H9 (cell line): ENCODE data around the gene C1orf226. TPM values are rescaled to one million over a fixed set of nuclear protein-coding genes. Genes with fewer than 3 reads are reported as not detected.

Experiments
- DNase-seq: peaks from one replicate; pipeline ENCODE4 v3.0.0-alpha.2; 2017
- H2AFZ ChIP-seq: one replicate; pipeline ENCODE4 v1.6.1; 2013; ENCODE audit warnings: mild to moderate bottlenecking, low read length, control low read depth, moderate library complexity
- H2AK5ac ChIP-seq: 2 replicates; pipeline ENCODE4 v1.6.1; 2013; ENCODE audit warnings: low read length, control low read depth, mixed read lengths; ENCODE audit not compliant: insufficient read length
- H2BK120ac ChIP-seq: one replicate; pipeline ENCODE4 v1.6.1; 2013; ENCODE audit warnings: low read depth, mild to moderate bottlenecking, low read length, control low read depth, inconsistent platforms; ENCODE audit not compliant: poor library complexity, severe bottlenecking
- H2BK12ac ChIP-seq: 2 replicates; pipeline ENCODE4 v1.6.1; 2013; ENCODE audit warnings: low read length, control low read depth, mixed read lengths, low read depth; ENCODE audit not compliant: insufficient read length
- H2BK15ac ChIP-seq: 2 replicates; pipeline ENCODE4 v1.6.1; 2013; ENCODE audit warnings: low read depth, low read length, control low read depth
- H2BK20ac ChIP-seq: one replicate; pipeline ENCODE4 v1.6.1; 2013; ENCODE audit warnings: low read depth, mild to moderate bottlenecking, low read length, control low read depth, inconsistent platforms; ENCODE audit not compliant: poor library complexity, severe bottlenecking
- H2BK5ac ChIP-seq: 2 replicates; pipeline ENCODE4 v1.6.1; 2013; ENCODE audit warnings: low read length, control low read depth, mixed read lengths; ENCODE audit not compliant: insufficient read length
- H3K14ac ChIP-seq: 2 replicates; pipeline ENCODE4 v1.6.1; 2013; ENCODE audit warnings: low read length, control low read depth; ENCODE audit not compliant: insufficient read depth
- H3K18ac ChIP-seq: 2 replicates; pipeline ENCODE4 v1.6.1; 2013; ENCODE audit warnings: low read depth, mild to moderate bottlenecking, mixed read lengths, low read length, control low read depth; ENCODE audit not compliant: insufficient read length
- H3K23ac ChIP-seq: 2 replicates; pipeline ENCODE4 v1.6.1; 2013; ENCODE audit warnings: low read length, control low read depth, mixed read lengths, low read depth; ENCODE audit not compliant: insufficient read length
- H3K23me2 ChIP-seq: 2 replicates; pipeline ENCODE4 v1.6.1; 2013; ENCODE audit warnings: low read depth, mild to moderate bottlenecking, mixed read lengths, low read length, control low read depth; ENCODE audit not compliant: insufficient read length, poor library complexity, severe bottlenecking
- H3K27ac ChIP-seq: 2 replicates; pipeline ENCODE4 v1.5.1; 2013; ENCODE audit warnings: low read length, control low read depth, mixed read lengths, low read depth; ENCODE audit not compliant: insufficient read length
- H3K27me3 ChIP-seq: 2 replicates; pipeline ENCODE4 v1.6.1; 2013; ENCODE audit warnings: low read length, control low read depth, inconsistent platforms; ENCODE audit not compliant: insufficient read depth
- H3K4ac ChIP-seq: 2 replicates; pipeline ENCODE4 v1.6.1; 2013; ENCODE audit warnings: low read depth, mild to moderate bottlenecking, control low read depth, inconsistent platforms, low read length, moderate library complexity
- H3K4me1 ChIP-seq: 2 replicates; pipeline ENCODE4 v1.6.1; 2013; ENCODE audit warnings: low read length, control low read depth, inconsistent platforms; ENCODE audit not compliant: insufficient read depth
- H3K4me2 ChIP-seq: 2 replicates; pipeline ENCODE4 v1.6.1; 2013; ENCODE audit warnings: low read length, control low read depth, mixed read lengths; ENCODE audit not compliant: insufficient read length, insufficient read depth
- H3K56ac ChIP-seq: 2 replicates; pipeline ENCODE4 v1.6.1; 2013; ENCODE audit warnings: low read depth, mild to moderate bottlenecking, mixed read lengths, low read length, control low read depth; ENCODE audit not compliant: insufficient read length
- H3K79me1 ChIP-seq: 2 replicates; pipeline ENCODE4 v1.6.1; 2013; ENCODE audit warnings: low read depth, mild to moderate bottlenecking, moderate library complexity, low read length, control low read depth, inconsistent platforms; ENCODE audit not compliant: insufficient read depth, poor library complexity, severe bottlenecking
- H3K79me2 ChIP-seq: 2 replicates; pipeline ENCODE4 v1.6.1; 2013; ENCODE audit warnings: low read length, control low read depth, inconsistent platforms; ENCODE audit not compliant: insufficient read depth
- H3K9ac ChIP-seq: 2 replicates; pipeline ENCODE4 v1.6.1; 2013; ENCODE audit warnings: low read length, control low read depth, mixed read lengths; ENCODE audit not compliant: insufficient read length; ENCODE audit errors: extremely low read depth
- H3K9me3 ChIP-seq: one replicate; pipeline ENCODE4 v1.6.1; 2013; ENCODE audit warnings: low read depth, low read length, inconsistent platforms; ENCODE audit not compliant: control insufficient read depth
- H3T11ph ChIP-seq: one replicate; pipeline ENCODE4 v1.6.1; 2013; ENCODE audit warnings: mild to moderate bottlenecking, low read length, control low read depth, inconsistent platforms
- H4K20me1 ChIP-seq: one replicate; pipeline ENCODE4 v1.6.1; 2013; ENCODE audit not compliant: control insufficient read depth, insufficient read length, insufficient read depth
- H4K5ac ChIP-seq: 2 replicates; pipeline ENCODE4 v1.6.1; 2013; ENCODE audit warnings: low read depth, mild to moderate bottlenecking, mixed read lengths, low read length, control low read depth; ENCODE audit not compliant: insufficient read length
- H4K8ac ChIP-seq: replicated peaks from 2 replicates; pipeline ENCODE4 v1.6.1; 2013; ENCODE audit warnings: low read length, control low read depth, mixed read lengths, low read depth; ENCODE audit not compliant: insufficient read length
- H4K91ac ChIP-seq: 2 replicates; pipeline ENCODE4 v1.6.1; 2013; ENCODE audit warnings: low read depth, mild to moderate bottlenecking, moderate library complexity, mixed read lengths, low read length, control low read depth; ENCODE audit not compliant: insufficient read length
- H3K27ac Mint-ChIP-seq, 3 experiments: 2 replicates in 2 of 3; 3 replicates in 1 of 3; pipeline ENCODE4 v1.8.0; 2020 to 2021; ENCODE audit warnings: mixed read lengths in 3 of 3, mild to moderate bottlenecking in 1 of 3, moderate library complexity in 1 of 3
- H3K27me3 Mint-ChIP-seq: 2 replicates; pipeline ENCODE4 v1.8.0; 2021; ENCODE audit warnings: low read depth, mild to moderate bottlenecking, moderate library complexity, mixed read lengths
- H3K36me3 Mint-ChIP-seq, 3 experiments: 2 replicates in 2 of 3; 3 replicates in 1 of 3; pipeline ENCODE4 v1.8.0; 2020 to 2021; ENCODE audit warnings: low read depth in 3 of 3, mixed read lengths in 3 of 3; ENCODE audit not compliant: insufficient read depth in 1 of 3
- H3K4me1 Mint-ChIP-seq, 2 experiments: 2 replicates each; pipeline ENCODE4 v1.8.0; 2020; ENCODE audit warnings: mixed read lengths in 2 of 2
- H3K4me3 Mint-ChIP-seq, 2 experiments: 2 replicates in 1 of 2; 3 replicates in 1 of 2; pipeline ENCODE4 v1.8.0; 2020 to 2021; ENCODE audit warnings: mild to moderate bottlenecking in 2 of 2, mixed read lengths in 2 of 2, moderate library complexity in 1 of 2
- H3K9me3 Mint-ChIP-seq, 2 experiments: 2 replicates in 1 of 2; 3 replicates in 1 of 2; pipeline ENCODE4 v1.8.0; 2020; ENCODE audit warnings: mild to moderate bottlenecking in 2 of 2, mixed read lengths in 2 of 2, moderate library complexity in 1 of 2
- CTCF ChIP-seq: fragments of 200-600 bp; sonication (generic); conservative IDR thresholded peaks from 3 replicates; pipeline ENCODE4 v1.8.0; 2021; ENCODE audit warnings: antibody characterized with exemption, mild to moderate bottlenecking
- WGBS: extraction: QIAGEN DNeasy Blood & Tissue Kit; methylation state at CpG from one replicate; pipeline ENCODE4 v1.1.7; 2013; ENCODE audit warnings: missing lambda C conversion rate, low lambda C conversion rate, mixed read lengths; ENCODE audit not compliant: insufficient read length; ENCODE audit errors: extremely low coverage; 5-methylcytosine and 5-hydroxymethylcytosine counted together
- total RNA-seq: library from RNA; stranded (reverse); gene quantifications from 2 replicates; pipeline ENCODE4 v1.2.1, GENCODE V29; 2021

Gene C1orf226
- total RNA-seq, 1 experiment from 2014 or later, result 11.5 TPM

GRCh38 chr1:162422662-162423375 is 41.3 kb downstream of the C1orf226 start:
- Histone ChIP-seq H2BK12ac (no peak overlapping the region), H3K18ac (no peak overlapping the region), H2BK15ac (no peak overlapping the region), H3K4me2 (no peak overlapping the region), H2AK5ac (no peak overlapping the region), H3K27ac (no peak overlapping the region), H3K27me3 (no peaks in the 10 kb centered on the region), H3K4me1 (no peaks in the 10 kb centered on the region), H3K9me3 (no peaks in the 10 kb centered on the region), H3K23me2 (no peaks in the 10 kb centered on the region), H3K23ac (no peak overlapping the region), H3K56ac (no peak overlapping the region), H3K79me1 (no peaks in the 10 kb centered on the region), H4K20me1 (no peaks in the 10 kb centered on the region), H3K79me2 (no peaks in the 10 kb centered on the region), H3T11ph (no peak overlapping the region), H4K5ac (no peak overlapping the region), H4K91ac (no peak overlapping the region), H2BK20ac (no peak overlapping the region), H2AFZ (no peak overlapping the region), H3K4ac (no peak overlapping the region), H2BK5ac (no peak overlapping the region), H2BK120ac (no peak overlapping the region), H3K9ac (no peak overlapping the region), H3K14ac (no peak overlapping the region), H4K8ac (no peak overlapping the region)
- Mint-ChIP-seq H3K4me1 (no peaks in the 10 kb centered on the region), H3K4me3 (no peak overlapping the region), H3K27me3 (peaks cover 2% of the 10 kb centered on the region; the same call in 1 of the 2 replicates), H3K36me3 (no peaks in the 10 kb centered on the region), H3K27ac (no peak overlapping the region), H3K9me3 (peaks cover 2 to 10% of the 10 kb centered on the region in 2 experiments; a peak in 3 of 5 replicates)
- TF ChIP-seq CTCF, result no peak
- WGBS, result no CpG with 5 or more reads among the region's 10 CpGs
- no peak for DNase-seq
